NCI-H226 (cell line): Measurements from ENCODE around the gene LARGE1.

Source experiments
- DNase-seq: peaks from one replicate; pipeline ENCODE4 v3.0.0-alpha.2; 2015

LARGE1 gene

GRCh38 chr22:33811208-33811607 is 109.1 kb downstream of the LARGE1 start:
- no peak for DNase-seq

GRCh38 chr22:33807470-33807869 is 112.8 kb downstream of the LARGE1 start:
- DNase-seq: no peak

GRCh38 chr22:33806191-33806590 is 114.1 kb downstream of the LARGE1 start:
- no peak for DNase-seq

GRCh38 chr22:33803371-33804282 is 116.6 kb downstream of the LARGE1 start:
- DNase-seq: peak; percentile 80

- DNase-seq: no peak
Measured at GRCh38 chr22:33798401-33798800, 121.9 kb downstream of the LARGE1 start.

GRCh38 chr22:33796494-33796893 is 123.8 kb downstream of the LARGE1 start:
- DNase-seq: no peak

- no peak for DNase-seq
Measured at GRCh38 chr22:33793475-33793874, 126.8 kb downstream of the LARGE1 start.

- no peak for DNase-seq
Measured at GRCh38 chr22:33792832-33793231, 127.4 kb downstream of the LARGE1 start.

GRCh38 chr22:33789690-33790253 is 130.5 kb downstream of the LARGE1 start:
- no peak for DNase-seq

- DNase-seq: no peak
Measured at GRCh38 chr22:33788927-33789326, 131.3 kb downstream of the LARGE1 start.

GRCh38 chr22:33787645-33788456 is 132.4 kb downstream of the LARGE1 start:
- no peak for DNase-seq

GRCh38 chr22:33786149-33786548 is 134.1 kb downstream of the LARGE1 start:
- DNase-seq: no peak

- peak; percentile 37 for DNase-seq
Measured at GRCh38 chr22:33785283-33785968, 134.8 kb downstream of the LARGE1 start.

- no peak for DNase-seq
Measured at GRCh38 chr22:33781411-33781810, 138.9 kb downstream of the LARGE1 start.

- no peak for DNase-seq
Measured at GRCh38 chr22:33780531-33781136, 139.6 kb downstream of the LARGE1 start.

- DNase-seq: no peak
Measured at GRCh38 chr22:33779243-33779642, 141.0 kb downstream of the LARGE1 start.

GRCh38 chr22:33776491-33776890 is 143.8 kb downstream of the LARGE1 start:
- DNase-seq: no peak

- DNase-seq: no peak
Measured at GRCh38 chr22:33774781-33775180, 145.5 kb downstream of the LARGE1 start.

GRCh38 chr22:33772745-33773144 is 147.5 kb downstream of the LARGE1 start:
- DNase-seq: peak; percentile 11

GRCh38 chr22:33771136-33771535 is 149.1 kb downstream of the LARGE1 start:
- no peak for DNase-seq

- no peak for DNase-seq
Measured at GRCh38 chr22:33770723-33771122, 149.6 kb downstream of the LARGE1 start.

GRCh38 chr22:33766091-33766490 is 154.2 kb downstream of the LARGE1 start:
- DNase-seq: no peak
